ENCODE results near the gene MED12.

- no peak for TF ChIP-seq POLR2A (IDR thresholded peaks at IDR 0.05)
- TF ChIP-seq, protein P1, sequence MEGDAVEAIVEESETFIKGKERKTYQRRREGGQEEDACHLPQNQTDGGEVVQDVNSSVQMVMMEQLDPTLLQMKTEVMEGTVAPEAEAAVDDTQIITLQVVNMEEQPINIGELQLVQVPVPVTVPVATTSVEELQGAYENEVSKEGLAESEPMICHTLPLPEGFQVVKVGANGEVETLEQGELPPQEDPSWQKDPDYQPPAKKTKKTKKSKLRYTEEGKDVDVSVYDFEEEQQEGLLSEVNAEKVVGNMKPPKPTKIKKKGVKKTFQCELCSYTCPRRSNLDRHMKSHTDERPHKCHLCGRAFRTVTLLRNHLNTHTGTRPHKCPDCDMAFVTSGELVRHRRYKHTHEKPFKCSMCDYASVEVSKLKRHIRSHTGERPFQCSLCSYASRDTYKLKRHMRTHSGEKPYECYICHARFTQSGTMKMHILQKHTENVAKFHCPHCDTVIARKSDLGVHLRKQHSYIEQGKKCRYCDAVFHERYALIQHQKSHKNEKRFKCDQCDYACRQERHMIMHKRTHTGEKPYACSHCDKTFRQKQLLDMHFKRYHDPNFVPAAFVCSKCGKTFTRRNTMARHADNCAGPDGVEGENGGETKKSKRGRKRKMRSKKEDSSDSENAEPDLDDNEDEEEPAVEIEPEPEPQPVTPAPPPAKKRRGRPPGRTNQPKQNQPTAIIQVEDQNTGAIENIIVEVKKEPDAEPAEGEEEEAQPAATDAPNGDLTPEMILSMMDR (IDR thresholded peaks at IDR 0.05), result no peak
These were observed 29.3 kb downstream of the MED12 start for GRCh38 chrX:71147496-71148277.
